ENCODE results near the gene MAP3K5.

MAP3K5 gene

GRCh38 chr6:136600818-136601217, 191.5 kb downstream of the MAP3K5 start:
- no peak overlapping the region for H3K4me3 ChIP-seq (ENCODE audit: low read depth, low read length)
- no peak for DNase-seq (ENCODE audit: low read depth)
- no peak for TF ChIP-seq CTCF (IDR thresholded peaks at IDR 0.05; ENCODE audit: control insufficient read depth, extremely low read depth, insufficient read depth)

GRCh38 chr6:136599329-136600011, 192.8 kb downstream of the MAP3K5 start:
- TF ChIP-seq CTCF (IDR thresholded peaks at IDR 0.05; ENCODE audit: control insufficient read depth, extremely low read depth, insufficient read depth), result no peak
- no peak overlapping the region for H3K4me3 ChIP-seq (ENCODE audit: low read depth, low read length)
- DNase-seq (ENCODE audit: low read depth), result no peak

- H3K4me3 ChIP-seq (ENCODE audit: low read depth, low read length), result no peak overlapping the region
- DNase-seq (ENCODE audit: low read depth), result no peak
- no peak for TF ChIP-seq CTCF (IDR thresholded peaks at IDR 0.05; ENCODE audit: control insufficient read depth, extremely low read depth, insufficient read depth)
Measured at GRCh38 chr6:136598048-136598447, 194.2 kb downstream of the MAP3K5 start.

- no peak for DNase-seq (ENCODE audit: low read depth)
- no peak for TF ChIP-seq CTCF (IDR thresholded peaks at IDR 0.05; ENCODE audit: control insufficient read depth, extremely low read depth, insufficient read depth)
- no peak overlapping the region for H3K4me3 ChIP-seq (ENCODE audit: low read depth, low read length)
Measured at GRCh38 chr6:136594671-136595070, 197.6 kb downstream of the MAP3K5 start.

GRCh38 chr6:136593748-136594490, 198.4 kb downstream of the MAP3K5 start:
- no peak for TF ChIP-seq CTCF (IDR thresholded peaks at IDR 0.05; ENCODE audit: control insufficient read depth, extremely low read depth, insufficient read depth)
- no peak for DNase-seq (ENCODE audit: low read depth)
- no peak overlapping the region for H3K4me3 ChIP-seq (ENCODE audit: low read depth, low read length)

- no peak overlapping the region for H3K4me3 ChIP-seq (ENCODE audit: low read depth, low read length)
- TF ChIP-seq CTCF (IDR thresholded peaks at IDR 0.05; ENCODE audit: control insufficient read depth, extremely low read depth, insufficient read depth), result no peak
- no peak for DNase-seq (ENCODE audit: low read depth)
Measured at GRCh38 chr6:136592930-136593673, 199.2 kb downstream of the MAP3K5 start.

Measured in LNCaP clone FGC (cell line).